ENCODE results near the gene NYNRIN. TPM values are rescaled to one million over a fixed set of nuclear protein-coding genes. Genes with fewer than 3 reads are reported as not detected.
A peak's percentile ranks its signal among the peaks of the same experiment; 100 is the strongest.

The NYNRIN gene
- total and polyA plus RNA-seq, 5 donors from 2014 or later = 0.02 to 0.22 TPM; not detected in 3

GRCh38 chr14:24434676-24435075 lies 35.9 kb downstream of the NYNRIN start:
- no peak overlapping the region for H3K27ac ChIP-seq (ENCODE audit: insufficient read depth, low read length, poor library complexity, severe bottlenecking)
- Mint-ChIP-seq H3K4me3 (peak overlapping the region in 1 of 4 donors; percentile 11), H3K27me3 (no peaks in the 10 kb centered on the region), H3K36me3 (peaks cover 40% of the 10 kb centered on the region), H3K4me1 (peaks cover 14 to 63% (median 36%) of the 10 kb centered on the region in 4 donors), H3K27ac (no peak overlapping the region), H3K9me3 (no peaks in the 10 kb centered on the region)
- H3K9me3 ChIP-seq (ENCODE audit: control insufficient read depth in 2 of 2, low read length in 2 of 2) = no peaks in the 10 kb centered on the region
- no peaks in the 10 kb centered on the region for H3K27me3 ChIP-seq (ENCODE audit: control insufficient read depth, insufficient read depth, low read length)
- ATAC-seq (ENCODE audit: low read depth in 2 of 2) = no peak
- peaks cover 50% of the 10 kb centered on the region for H3K36me3 ChIP-seq (ENCODE audit: control insufficient read depth, insufficient read depth, low read length)
- DNase-seq = no peak
- H3K4me3 ChIP-seq (ENCODE audit: low read depth, low read length) = no peak overlapping the region
- H3K4me1 ChIP-seq (ENCODE audit: control insufficient read depth, insufficient read depth, low read length, poor library complexity, severe bottlenecking) = peaks cover 41% of the 10 kb centered on the region

DNA sequence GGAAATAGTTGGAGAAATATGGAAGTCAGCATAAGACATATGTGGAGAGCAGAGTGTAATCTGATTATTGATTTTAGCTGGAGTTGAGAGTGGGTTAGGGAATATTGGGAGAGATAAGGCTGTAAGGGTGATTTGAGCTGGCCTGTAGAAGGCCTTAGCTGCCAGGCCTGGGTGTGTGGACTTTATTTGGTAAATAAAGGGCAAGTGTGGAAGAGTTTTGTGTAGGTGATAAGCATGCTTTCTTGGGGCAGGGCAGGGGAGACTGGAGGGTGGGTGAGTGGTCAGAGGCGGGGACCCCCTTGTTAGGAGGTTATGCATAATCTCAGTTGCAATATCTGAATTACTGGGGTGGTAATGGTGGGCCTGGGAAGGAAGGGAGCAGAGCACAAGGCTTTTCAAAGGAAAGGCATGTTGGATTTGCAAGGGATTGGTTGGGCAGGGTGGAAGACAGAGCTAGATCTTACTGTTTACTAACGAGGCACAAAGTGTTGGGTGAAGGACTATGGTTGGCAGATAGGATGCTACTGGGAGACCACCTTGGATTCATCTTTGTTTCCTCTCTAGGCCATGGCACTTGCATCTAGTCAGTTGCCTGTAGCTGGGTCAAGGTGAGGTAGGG lies 36.5 kb downstream of the NYNRIN start:
- no peaks in the 10 kb centered on the region for H3K9me3 Mint-ChIP-seq
- no peaks in the 10 kb centered on the region for H3K9me3 ChIP-seq (ENCODE audit: control insufficient read depth in 2 of 2, low read length in 2 of 2)
- peaks cover 39% of the 10 kb centered on the region for H3K4me1 ChIP-seq (ENCODE audit: control insufficient read depth, insufficient read depth, low read length, poor library complexity, severe bottlenecking)
- H3K4me3 ChIP-seq (ENCODE audit: low read depth, low read length) = no peak overlapping the region
- H3K27ac ChIP-seq (ENCODE audit: insufficient read depth, low read length, poor library complexity, severe bottlenecking) = no peak overlapping the region
- no peaks in the 10 kb centered on the region for H3K27me3 ChIP-seq (ENCODE audit: control insufficient read depth, insufficient read depth, low read length)
- H3K27me3 Mint-ChIP-seq = no peaks in the 10 kb centered on the region
- peaks cover 15 to 63% (median 36%) of the 10 kb centered on the region in 4 donors for H3K4me1 Mint-ChIP-seq
- peak overlapping the region in 1 of 3 donors; percentile 86 for H3K27ac Mint-ChIP-seq
- H3K36me3 ChIP-seq (ENCODE audit: control insufficient read depth, insufficient read depth, low read length) = peaks cover 55% of the 10 kb centered on the region
- no peak for ATAC-seq (ENCODE audit: low read depth in 2 of 2)
- DNase-seq = no peak
- H3K4me3 Mint-ChIP-seq = peak overlapping the region in 2 of 4 donors; percentile 1 to 64
- peaks cover 40% of the 10 kb centered on the region for H3K36me3 Mint-ChIP-seq

DNA sequence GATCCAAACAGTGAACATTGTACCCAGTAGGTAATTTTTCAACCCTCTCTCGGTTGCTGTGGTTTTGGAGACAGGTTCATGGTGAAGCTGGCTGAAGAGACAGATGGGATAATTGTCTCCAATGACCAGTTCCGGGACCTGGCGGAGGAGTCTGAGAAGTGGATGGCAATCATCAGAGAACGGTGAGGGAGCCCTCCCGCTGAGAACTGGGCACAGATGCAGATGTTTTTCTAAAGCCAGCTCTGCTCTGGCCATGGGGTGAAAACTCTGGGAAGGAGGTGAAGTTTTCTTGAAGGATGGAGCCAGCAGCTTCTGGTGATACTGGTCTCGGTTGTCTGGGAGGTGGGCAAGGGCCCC lies 37.2 kb downstream of the NYNRIN start:
- peaks cover 15 to 62% (median 34%) of the 10 kb centered on the region in 4 donors for H3K4me1 Mint-ChIP-seq
- Histone ChIP-seq H3K27ac (ENCODE audit: insufficient read depth, low read length, poor library complexity, severe bottlenecking) (peak overlapping the region; percentile 38), H3K4me3 (ENCODE audit: low read depth, low read length) (no peak overlapping the region), H3K27me3 (ENCODE audit: control insufficient read depth, insufficient read depth, low read length) (no peaks in the 10 kb centered on the region), H3K36me3 (ENCODE audit: control insufficient read depth, insufficient read depth, low read length) (peaks cover 60% of the 10 kb centered on the region), H3K9me3 (ENCODE audit: control insufficient read depth in 2 of 2, low read length in 2 of 2) (no peaks in the 10 kb centered on the region), H3K4me1 (ENCODE audit: control insufficient read depth, insufficient read depth, low read length, poor library complexity, severe bottlenecking) (peaks cover 32% of the 10 kb centered on the region)
- H3K4me3 Mint-ChIP-seq = peak overlapping the region in 1 of 4 donors; percentile 1
- peaks cover 45% of the 10 kb centered on the region for H3K36me3 Mint-ChIP-seq
- H3K9me3 Mint-ChIP-seq = no peaks in the 10 kb centered on the region
- DNase-seq (no peak), ATAC-seq (ENCODE audit: low read depth in 2 of 2) (no peak)
- no peak overlapping the region for H3K27ac Mint-ChIP-seq
- H3K27me3 Mint-ChIP-seq = no peaks in the 10 kb centered on the region

DNA sequence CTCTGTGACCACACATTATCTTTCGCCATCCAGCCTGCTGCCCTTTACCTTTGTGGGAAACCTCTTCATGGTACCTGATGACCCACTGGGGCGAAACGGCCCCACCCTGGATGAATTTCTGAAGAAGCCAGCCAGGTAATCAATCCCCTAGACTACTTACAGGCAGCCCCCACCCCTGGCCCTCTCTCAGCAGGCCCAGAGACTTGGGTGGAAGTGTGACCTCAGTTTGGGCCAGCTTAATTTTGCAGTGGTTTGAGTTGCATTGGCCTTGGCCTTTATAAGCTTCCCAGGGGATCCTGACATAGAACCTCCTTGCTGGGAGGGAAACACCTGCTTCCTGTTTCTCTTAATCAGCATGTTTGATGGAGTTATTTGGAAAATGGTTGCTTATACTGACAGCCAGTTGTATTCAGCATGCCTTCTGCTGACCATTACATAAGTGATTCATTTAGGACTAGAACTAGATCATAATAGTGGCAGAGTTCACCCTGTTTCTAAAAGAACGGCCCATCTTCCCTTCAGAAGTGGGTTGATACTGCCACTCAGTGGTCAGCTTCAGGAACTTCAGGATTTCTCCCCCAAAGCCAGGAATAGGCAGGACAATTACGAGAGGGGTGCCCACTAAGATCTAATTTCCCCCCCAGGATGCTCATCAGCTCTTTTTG lies 37.7 kb downstream of the NYNRIN start:
- H3K4me1 ChIP-seq (ENCODE audit: control insufficient read depth, insufficient read depth, low read length, poor library complexity, severe bottlenecking) = peaks cover 32% of the 10 kb centered on the region
- Mint-ChIP-seq H3K36me3 (peaks cover 45% of the 10 kb centered on the region), H3K27ac (peak overlapping the region; percentile 76 to 84 (median 83)), H3K9me3 (no peaks in the 10 kb centered on the region), H3K4me1 (peaks cover 15 to 62% (median 32%) of the 10 kb centered on the region in 4 donors), H3K4me3 (peak overlapping the region; percentile 9 to 68 (median 40)), H3K27me3 (no peaks in the 10 kb centered on the region)
- H3K27ac ChIP-seq (ENCODE audit: insufficient read depth, low read length, poor library complexity, severe bottlenecking) = peak overlapping the region; percentile 38
- no peaks in the 10 kb centered on the region for H3K27me3 ChIP-seq (ENCODE audit: control insufficient read depth, insufficient read depth, low read length)
- DNase-seq = peak; percentile 35 to 74 (median 54)
- peak; percentile 40 to 44 for ATAC-seq (ENCODE audit: low read depth in 2 of 2)
- H3K36me3 ChIP-seq (ENCODE audit: control insufficient read depth, insufficient read depth, low read length) = peaks cover 60% of the 10 kb centered on the region
- H3K9me3 ChIP-seq (ENCODE audit: control insufficient read depth in 2 of 2, low read length in 2 of 2) = no peaks in the 10 kb centered on the region
- H3K4me3 ChIP-seq (ENCODE audit: low read depth, low read length) = no peak overlapping the region

GRCh38 chr14:24437020-24437735 lies 38.4 kb downstream of the NYNRIN start:
- peaks cover 32% of the 10 kb centered on the region for H3K4me1 ChIP-seq (ENCODE audit: control insufficient read depth, insufficient read depth, low read length, poor library complexity, severe bottlenecking)
- no peaks in the 10 kb centered on the region for H3K27me3 ChIP-seq (ENCODE audit: control insufficient read depth, insufficient read depth, low read length)
- H3K4me3 ChIP-seq (ENCODE audit: low read depth, low read length) = peak overlapping the region; percentile 8
- DNase-seq (peak in 1 of 3 donors; percentile 68), ATAC-seq (ENCODE audit: low read depth in 2 of 2) (no peak)
- H3K27ac Mint-ChIP-seq = peak overlapping the region; percentile 76 to 86 (median 84)
- peak overlapping the region; percentile 38 for H3K27ac ChIP-seq (ENCODE audit: insufficient read depth, low read length, poor library complexity, severe bottlenecking)
- H3K9me3 ChIP-seq (ENCODE audit: control insufficient read depth in 2 of 2, low read length in 2 of 2) = no peaks in the 10 kb centered on the region
- no peaks in the 10 kb centered on the region for H3K27me3 Mint-ChIP-seq
- peaks cover 15 to 61% (median 29%) of the 10 kb centered on the region in 4 donors for H3K4me1 Mint-ChIP-seq
- H3K36me3 Mint-ChIP-seq = peaks cover 41% of the 10 kb centered on the region
- no peaks in the 10 kb centered on the region for H3K9me3 Mint-ChIP-seq
- peak overlapping the region; percentile 13 to 68 (median 40) for H3K4me3 Mint-ChIP-seq
- peaks cover 57% of the 10 kb centered on the region for H3K36me3 ChIP-seq (ENCODE audit: control insufficient read depth, insufficient read depth, low read length)

GRCh38 chr14:24437736-24438067 lies 38.9 kb downstream of the NYNRIN start:
- no peaks in the 10 kb centered on the region for H3K27me3 ChIP-seq (ENCODE audit: control insufficient read depth, insufficient read depth, low read length)
- Mint-ChIP-seq H3K36me3 (peaks cover 44% of the 10 kb centered on the region), H3K27ac (peak overlapping the region; percentile 26 to 86 (median 36)), H3K27me3 (no peaks in the 10 kb centered on the region), H3K9me3 (no peaks in the 10 kb centered on the region), H3K4me3 (peak overlapping the region in 3 of 4 donors; percentile 11 to 38 (median 13)), H3K4me1 (peaks cover 15 to 66% (median 32%) of the 10 kb centered on the region in 4 donors)
- no peak for ATAC-seq (ENCODE audit: low read depth in 2 of 2)
- H3K4me3 ChIP-seq (ENCODE audit: low read depth, low read length) = peak overlapping the region; percentile 8
- no peaks in the 10 kb centered on the region for H3K9me3 ChIP-seq (ENCODE audit: control insufficient read depth in 2 of 2, low read length in 2 of 2)
- DNase-seq = no peak
- H3K36me3 ChIP-seq (ENCODE audit: control insufficient read depth, insufficient read depth, low read length) = peaks cover 53% of the 10 kb centered on the region
- H3K4me1 ChIP-seq (ENCODE audit: control insufficient read depth, insufficient read depth, low read length, poor library complexity, severe bottlenecking) = peaks cover 32% of the 10 kb centered on the region
- H3K27ac ChIP-seq (ENCODE audit: insufficient read depth, low read length, poor library complexity, severe bottlenecking) = no peak overlapping the region

- Histone ChIP-seq H3K9me3 (ENCODE audit: control insufficient read depth in 2 of 2, low read length in 2 of 2) (no peaks in the 10 kb centered on the region), H3K36me3 (ENCODE audit: control insufficient read depth, insufficient read depth, low read length) (peaks cover 45% of the 10 kb centered on the region), H3K27ac (ENCODE audit: insufficient read depth, low read length, poor library complexity, severe bottlenecking) (no peak overlapping the region), H3K27me3 (ENCODE audit: control insufficient read depth, insufficient read depth, low read length) (no peaks in the 10 kb centered on the region), H3K4me3 (ENCODE audit: low read depth, low read length) (no peak overlapping the region), H3K4me1 (ENCODE audit: control insufficient read depth, insufficient read depth, low read length, poor library complexity, severe bottlenecking) (peaks cover 32% of the 10 kb centered on the region)
- peaks cover 18 to 70% (median 34%) of the 10 kb centered on the region in 4 donors for H3K4me1 Mint-ChIP-seq
- no peaks in the 10 kb centered on the region for H3K27me3 Mint-ChIP-seq
- no peak for DNase-seq
- no peak for ATAC-seq (ENCODE audit: low read depth in 2 of 2)
- peak overlapping the region in 3 of 4 donors; percentile 1 to 63 (median 52) for H3K4me3 Mint-ChIP-seq
- peaks cover 40% of the 10 kb centered on the region for H3K36me3 Mint-ChIP-seq
- peak overlapping the region in 1 of 3 donors; percentile 59 for H3K27ac Mint-ChIP-seq
- H3K9me3 Mint-ChIP-seq = peaks cover 0 to 5% (median 0%) of the 10 kb centered on the region in 7 donors
Measured at GRCh38 chr14:24438223-24439097, 39.7 kb downstream of the NYNRIN start.

Measured in CD4-positive, CD25-positive, alpha-beta regulatory T cell (primary cell).